ENCODE measurements around the gene LCE2D. TPM values are rescaled to one million over a fixed set of nuclear protein-coding genes. Genes with fewer than 3 reads are reported as not detected.

Gene LCE2D
- polyA plus RNA-seq, 1 of the 3 experiments (the other 2 are of a cell fraction): not detected

GRCh38 chr1:152640351-152640750 is 22.8 kb upstream of the LCE2D start:
- H4K20me1 ChIP-seq (ENCODE audit: insufficient read depth): no peaks in the 10 kb centered on the region
- DNase-seq: no peak
- H3K36me3 ChIP-seq (replicated peaks in 1 of 2; ENCODE audit: control insufficient read depth in 1 of 2, insufficient read depth in 2 of 2, low read length in 1 of 2): no peaks in the 10 kb centered on the region
- TF ChIP-seq GATA2 (CRISPR knock-in tag; IDR thresholded peaks at IDR 0.05) (no peak), NRF1 (IDR thresholded peaks at IDR 0.05; ENCODE audit: low read depth, low read length) (no peak), FOSL2 (IDR thresholded peaks at IDR 0.05; ENCODE audit: borderline replicate concordance, low read depth) (no peak), FOXM1 (IDR thresholded peaks at IDR 0.05; ENCODE audit: low read depth) (no peak), FOXJ3 (CRISPR knock-in tag; IDR thresholded peaks at IDR 0.05) (no peak), TEAD4 (IDR thresholded peaks at IDR 0.05; ENCODE audit: borderline replicate concordance, insufficient read depth) (no peak), MEF2A (IDR thresholded peaks at IDR 0.05; ENCODE audit: borderline replicate concordance, low read depth) (no peak), YY1 (IDR thresholded peaks at IDR 0.05; ENCODE audit: low read depth) (no peak), SIN3A (IDR thresholded peaks at IDR 0.05; ENCODE audit: borderline replicate concordance, low read depth, low read length) (no peak), POLR2AphosphoS5 (IDR thresholded peaks at IDR 0.05; ENCODE audit: low read depth, low read length) (no peak), RFX5 (IDR thresholded peaks at IDR 0.05; ENCODE audit: low read length) (no peak), RCOR1 (IDR thresholded peaks at IDR 0.05; ENCODE audit: low read length) (no peak), RAD21 (IDR thresholded peaks at IDR 0.05; ENCODE audit: low read length) (no peak), TCF12 (IDR thresholded peaks at IDR 0.05) (no peak), MXI1 (IDR thresholded peaks at IDR 0.05; ENCODE audit: low read depth, low read length) (no peak), RXRA (IDR thresholded peaks at IDR 0.05; ENCODE audit: borderline replicate concordance, low read depth) (no peak)
- TF ChIP-seq, protein P1, sequence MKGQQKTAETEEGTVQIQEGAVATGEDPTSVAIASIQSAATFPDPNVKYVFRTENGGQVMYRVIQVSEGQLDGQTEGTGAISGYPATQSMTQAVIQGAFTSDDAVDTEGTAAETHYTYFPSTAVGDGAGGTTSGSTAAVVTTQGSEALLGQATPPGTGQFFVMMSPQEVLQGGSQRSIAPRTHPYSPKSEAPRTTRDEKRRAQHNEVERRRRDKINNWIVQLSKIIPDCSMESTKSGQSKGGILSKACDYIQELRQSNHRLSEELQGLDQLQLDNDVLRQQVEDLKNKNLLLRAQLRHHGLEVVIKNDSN (IDR thresholded peaks at IDR 0.05; ENCODE audit: borderline replicate concordance, low read depth): no peak
- TF ChIP-seq, protein P2, sequence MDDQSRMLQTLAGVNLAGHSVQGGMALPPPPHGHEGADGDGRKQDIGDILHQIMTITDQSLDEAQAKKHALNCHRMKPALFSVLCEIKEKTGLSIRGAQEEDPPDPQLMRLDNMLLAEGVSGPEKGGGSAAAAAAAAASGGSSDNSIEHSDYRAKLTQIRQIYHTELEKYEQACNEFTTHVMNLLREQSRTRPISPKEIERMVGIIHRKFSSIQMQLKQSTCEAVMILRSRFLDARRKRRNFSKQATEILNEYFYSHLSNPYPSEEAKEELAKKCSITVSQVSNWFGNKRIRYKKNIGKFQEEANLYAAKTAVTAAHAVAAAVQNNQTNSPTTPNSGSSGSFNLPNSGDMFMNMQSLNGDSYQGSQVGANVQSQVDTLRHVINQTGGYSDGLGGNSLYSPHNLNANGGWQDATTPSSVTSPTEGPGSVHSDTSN (IDR thresholded peaks at IDR 0.05): no peak
- TF ChIP-seq, protein P3, sequence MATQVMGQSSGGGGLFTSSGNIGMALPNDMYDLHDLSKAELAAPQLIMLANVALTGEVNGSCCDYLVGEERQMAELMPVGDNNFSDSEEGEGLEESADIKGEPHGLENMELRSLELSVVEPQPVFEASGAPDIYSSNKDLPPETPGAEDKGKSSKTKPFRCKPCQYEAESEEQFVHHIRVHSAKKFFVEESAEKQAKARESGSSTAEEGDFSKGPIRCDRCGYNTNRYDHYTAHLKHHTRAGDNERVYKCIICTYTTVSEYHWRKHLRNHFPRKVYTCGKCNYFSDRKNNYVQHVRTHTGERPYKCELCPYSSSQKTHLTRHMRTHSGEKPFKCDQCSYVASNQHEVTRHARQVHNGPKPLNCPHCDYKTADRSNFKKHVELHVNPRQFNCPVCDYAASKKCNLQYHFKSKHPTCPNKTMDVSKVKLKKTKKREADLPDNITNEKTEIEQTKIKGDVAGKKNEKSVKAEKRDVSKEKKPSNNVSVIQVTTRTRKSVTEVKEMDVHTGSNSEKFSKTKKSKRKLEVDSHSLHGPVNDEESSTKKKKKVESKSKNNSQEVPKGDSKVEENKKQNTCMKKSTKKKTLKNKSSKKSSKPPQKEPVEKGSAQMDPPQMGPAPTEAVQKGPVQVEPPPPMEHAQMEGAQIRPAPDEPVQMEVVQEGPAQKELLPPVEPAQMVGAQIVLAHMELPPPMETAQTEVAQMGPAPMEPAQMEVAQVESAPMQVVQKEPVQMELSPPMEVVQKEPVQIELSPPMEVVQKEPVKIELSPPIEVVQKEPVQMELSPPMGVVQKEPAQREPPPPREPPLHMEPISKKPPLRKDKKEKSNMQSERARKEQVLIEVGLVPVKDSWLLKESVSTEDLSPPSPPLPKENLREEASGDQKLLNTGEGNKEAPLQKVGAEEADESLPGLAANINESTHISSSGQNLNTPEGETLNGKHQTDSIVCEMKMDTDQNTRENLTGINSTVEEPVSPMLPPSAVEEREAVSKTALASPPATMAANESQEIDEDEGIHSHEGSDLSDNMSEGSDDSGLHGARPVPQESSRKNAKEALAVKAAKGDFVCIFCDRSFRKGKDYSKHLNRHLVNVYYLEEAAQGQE (IDR thresholded peaks at IDR 0.05; ENCODE audit: low read depth, low read length): no peak
- H3K27ac ChIP-seq (ENCODE audit: low read depth in 2 of 2, low read length in 1 of 2): no peak overlapping the region
- no peak overlapping the region for H3K4me3 ChIP-seq (ENCODE audit: low read depth in 2 of 2, low read length in 1 of 2)
- H3K27me3 ChIP-seq (ENCODE audit: insufficient read depth): no peaks in the 10 kb centered on the region
- 0% methylated on average over 1 of the region's 1 CpG for WGBS (ENCODE audit: low lambda C conversion rate)
- H3K4me1 ChIP-seq (ENCODE audit: control insufficient read depth in 1 of 2, insufficient read depth in 2 of 2, low read depth in 1 of 2, low read length in 1 of 2): no peaks in the 10 kb centered on the region
- no peak overlapping the region for H2AFZ ChIP-seq (ENCODE audit: low read depth)
- no peaks in the 10 kb centered on the region for H3F3A ChIP-seq (replicated peaks; ENCODE audit: insufficient read depth)
- CTCF ChIA-PET: interaction anchor here (5.8 kb wide), 1 partner anchor 14 kb away, joined by 37 read pairs; no protein-coding TSS in a partner anchor
- no peaks in the 10 kb centered on the region for H3K9me3 ChIP-seq
- no peaks in the 10 kb centered on the region for H3K79me2 ChIP-seq (ENCODE audit: insufficient read depth)
- no peak overlapping the region for H3K4me2 ChIP-seq
- POLR2A ChIA-PET: no interaction called here
- H3K9ac ChIP-seq: no peak overlapping the region
- H3K9me2 ChIP-seq: no peaks in the 10 kb centered on the region
